IMR-90 (cell line): ENCODE data around the gene FOCAD. TPM values are rescaled to one million over a fixed set of nuclear protein-coding genes. Genes with fewer than 3 reads are reported as not detected.

Experiments used
- ATAC-seq: fragments of 200-7000 bp; cut with Tn5 transposase; 2 replicates; pipeline ENCODE4 v1.9.1; 2020; ENCODE audit warnings: low read depth, mild to moderate bottlenecking, moderate library complexity
- BruUV-seq: library from RNA; stranded (reverse); fragments of 400-500 nt; replicated peaks from 2 replicates; lab custom pipeline; 2021; lab: Mats Ljungman, UMichigan
- CTCF ChIA-PET: fragments of 300-600 bp; formaldehyde crosslinking; extraction: SDS; loops from one replicate; lab custom pipeline; 2021; ENCODE audit warnings: antibody characterized with exemption; lab: Yijun Ruan, JAX
- POLR2A ChIA-PET: fragments of 300-600 bp; sonication (Branson Sonifier 250); formaldehyde crosslinking; loops from one replicate; lab custom pipeline; 2022; ENCODE audit warnings: antibody characterized with exemption; ENCODE audit not compliant: unreplicated experiment; lab: Charles Lee
- DNase-seq: peaks from one replicate; pipeline ENCODE4 v3.0.0; 2013
- H2AFZ ChIP-seq: replicated peaks from 2 replicates; pipeline ENCODE3; 2013; ENCODE audit warnings: low read length, mild to moderate bottlenecking; ENCODE audit not compliant: poor library complexity
- H2AK5ac ChIP-seq: 2 replicates; pipeline ENCODE4 v1.6.1; 2013; ENCODE audit warnings: low read depth, low read length, inconsistent platforms
- H2AK9ac ChIP-seq: replicated peaks from 2 replicates; pipeline ENCODE3; 2013; ENCODE audit warnings: mild to moderate bottlenecking, low read depth, low read length, moderate library complexity; ENCODE audit not compliant: poor library complexity
- H2BK120ac ChIP-seq: 2 replicates; pipeline ENCODE4 v1.6.1; 2013; ENCODE audit warnings: low read depth, low read length, inconsistent platforms
- H2BK15ac ChIP-seq: 3 replicates; pipeline ENCODE4 v1.6.1; 2013; ENCODE audit warnings: low read depth, low read length, inconsistent platforms
- H2BK20ac ChIP-seq: 2 replicates; pipeline ENCODE4 v1.6.1; 2013; ENCODE audit warnings: low read depth, mild to moderate bottlenecking, inconsistent platforms, low read length, moderate library complexity
- H2BK5ac ChIP-seq: 2 replicates; pipeline ENCODE4 v1.6.1; 2013; ENCODE audit warnings: mild to moderate bottlenecking, low read depth, low read length, inconsistent platforms; ENCODE audit not compliant: poor library complexity, severe bottlenecking
- H3K14ac ChIP-seq: replicated peaks from 2 replicates; pipeline ENCODE4 v1.6.1; 2013; ENCODE audit warnings: low read depth, low read length, inconsistent platforms
- H3K18ac ChIP-seq: 2 replicates; pipeline ENCODE4 v1.6.1; 2013; ENCODE audit warnings: low read depth, low read length, control low read depth
- H3K23ac ChIP-seq: 2 replicates; pipeline ENCODE4 v1.6.1; 2013; ENCODE audit warnings: low read depth, low read length, inconsistent platforms
- H3K27ac ChIP-seq: 2 replicates; pipeline ENCODE4 v1.5.1; 2013; ENCODE audit warnings: mild to moderate bottlenecking, control low read depth, low read length; ENCODE audit not compliant: insufficient read depth
- H3K27me3 ChIP-seq: 2 replicates; pipeline ENCODE4 v1.6.1; 2013; ENCODE audit warnings: low read length; ENCODE audit not compliant: control insufficient read depth, insufficient read depth
- H3K36me3 ChIP-seq: 2 replicates; pipeline ENCODE4 v1.6.1; 2013; ENCODE audit warnings: low read length, mixed read lengths; ENCODE audit not compliant: control insufficient read depth, insufficient read depth
- H3K4ac ChIP-seq: 2 replicates; pipeline ENCODE4 v1.6.1; 2013; ENCODE audit warnings: low read depth, low read length, inconsistent platforms
- H3K4me1 ChIP-seq: 2 replicates; pipeline ENCODE4 v1.6.1; 2013; ENCODE audit warnings: low read length, mixed read lengths; ENCODE audit not compliant: control insufficient read depth, insufficient read depth
- H3K4me2 ChIP-seq: 2 replicates; pipeline ENCODE4 v1.6.1; 2013; ENCODE audit warnings: low read depth, mild to moderate bottlenecking, control low read depth, low read length, moderate library complexity
- H3K4me3 ChIP-seq: 2 replicates; pipeline ENCODE4 v1.5.1; 2013; ENCODE audit warnings: low read depth, mild to moderate bottlenecking, control low read depth, low read length, moderate library complexity; ENCODE audit not compliant: insufficient read depth
- H3K56ac ChIP-seq: 2 replicates; pipeline ENCODE4 v1.6.1; 2013; ENCODE audit warnings: low read length, inconsistent platforms; ENCODE audit not compliant: insufficient read depth; ENCODE audit errors: extremely low read depth
- H3K79me1 ChIP-seq, 2 experiments: 2 replicates each; pipeline ENCODE4 v1.6.1; 2013; ENCODE audit warnings: low read length in 2 of 2, inconsistent platforms in 1 of 2, low read depth in 1 of 2
- H3K9ac ChIP-seq: 2 replicates; pipeline ENCODE4 v1.6.1; 2013; ENCODE audit warnings: low read depth, low read length, control low read depth
- H3K9me1 ChIP-seq: 2 replicates; pipeline ENCODE4 v1.6.1; 2013; ENCODE audit warnings: low read length, inconsistent platforms; ENCODE audit not compliant: insufficient read depth
- H3K9me3 ChIP-seq: 2 replicates; pipeline ENCODE4 v1.6.1; 2013; ENCODE audit warnings: low read length; ENCODE audit not compliant: control insufficient read depth, insufficient read depth
- H4K20me1 ChIP-seq: 2 replicates; pipeline ENCODE4 v1.6.1; 2013; ENCODE audit warnings: low read length, inconsistent platforms; ENCODE audit not compliant: insufficient read depth
- H4K5ac ChIP-seq: 2 replicates; pipeline ENCODE4 v1.6.1; 2013; ENCODE audit warnings: mild to moderate bottlenecking, low read depth, low read length, control low read depth
- H4K8ac ChIP-seq, 2 experiments: 2 replicates each; pipeline ENCODE4 v1.6.1; 2013; ENCODE audit warnings: low read depth in 2 of 2, low read length in 2 of 2, control low read depth in 1 of 2, inconsistent platforms in 1 of 2
- H4K91ac ChIP-seq: 2 replicates; pipeline ENCODE4 v1.6.1; 2013; ENCODE audit warnings: low read depth, low read length, inconsistent platforms; ENCODE audit not compliant: insufficient read depth
- BHLHE40 ChIP-seq: fragments of 150-350 bp; IDR thresholded peaks from 2 replicates; pipeline ENCODE4 v1.6.1; 2016; ENCODE audit warnings: mild to moderate bottlenecking, low read depth, low read length
- CEBPB ChIP-seq: IDR thresholded peaks from 2 replicates; pipeline ENCODE4 v1.6.1; 2012; ENCODE audit warnings: low read depth, low read length, improper control_type of control experiment
- MAZ ChIP-seq: IDR thresholded peaks from 2 replicates; pipeline ENCODE4 v1.6.1; 2012; ENCODE audit warnings: low read depth, mild to moderate bottlenecking, low read length, improper control_type of control experiment, moderate library complexity, borderline replicate concordance
- MXI1 ChIP-seq: IDR thresholded peaks from 2 replicates; pipeline ENCODE4 v1.6.1; 2012; ENCODE audit warnings: low read depth, mild to moderate bottlenecking, low read length, moderate library complexity, borderline replicate concordance
- NFE2L2 ChIP-seq: fragments of 150-350 bp; IDR thresholded peaks from 2 replicates; pipeline ENCODE4 v1.6.1; 2016; ENCODE audit warnings: low read depth, mild to moderate bottlenecking, low read length
- POLR2A ChIP-seq: IDR thresholded peaks from 2 replicates; pipeline ENCODE4 v1.6.1; 2012; ENCODE audit warnings: mild to moderate bottlenecking, low read depth, low read length
- RAD21 ChIP-seq: IDR thresholded peaks from 2 replicates; pipeline ENCODE4 v1.6.1; 2012; ENCODE audit warnings: low read length, improper control_type of control experiment
- RFX5 ChIP-seq: IDR thresholded peaks from 2 replicates; pipeline ENCODE4 v1.8.0; 2012; ENCODE audit warnings: low read depth, mild to moderate bottlenecking, low read length, moderate library complexity
- SMC3 ChIP-seq: fragments of 150-350 bp; IDR thresholded peaks from 2 replicates; pipeline ENCODE4 v1.6.1; 2016; ENCODE audit warnings: low read depth, mild to moderate bottlenecking, antibody characterized with exemption, low read length, moderate library complexity
- WGBS, 2 experiments: methylation state at CpG; one replicate each; pipeline versions ENCODE4 v1.1.5 to v1.1.7; 2013; ENCODE audit warnings: missing lambda C conversion rate in 2 of 2; ENCODE audit not compliant: insufficient read length in 1 of 2; ENCODE audit errors: extremely low coverage in 2 of 2; 5-methylcytosine and 5-hydroxymethylcytosine counted together
- dilution Hi-C: fragments of 300-500 bp; cut with HindIII; formaldehyde crosslinking; loops from one replicate; pipeline ENCODE4 v1.14.3; 2018; ENCODE audit warnings: low sequenced_read_pairs; ENCODE audit not compliant: unreplicated experiment
- in situ Hi-C: fragments of 300-500 bp; cut with MboI; formaldehyde crosslinking; loops from 3 replicates; pipeline ENCODE4 v1.14.3; 2019; ENCODE audit warnings: low sequenced_read_pairs, inconsistent platforms, mixed read lengths
- intact Hi-C: fragments of 100-400 bp; cut with micrococcal nuclease; formaldehyde crosslinking; loops from 2 replicates; pipeline ENCODE4 v1.10.0; 2022
- polyA plus RNA-seq, 3 experiments: library from polyadenylated mRNA; depleted of rRNA; stranded (reverse); fragments of >200 nt; gene quantifications; 2 replicates each; pipeline ENCODE4 v1.2.3, GENCODE V29; 2012; ENCODE audit warnings: low replicate concordance in 1 of 3
- total RNA-seq: library from RNA; depleted of rRNA; stranded (reverse); fragments of >200 nt; gene quantifications from 2 replicates; pipeline ENCODE4 v1.2.3, GENCODE V29; 2012
- TF ChIP-seq, protein P1 (sequence below): conservative IDR thresholded peaks from 2 replicates; pipeline ENCODE4 v1.5.1; 2012; ENCODE audit warnings: mild to moderate bottlenecking, low read depth, low read length, improper control_type of control experiment
- TF ChIP-seq, protein P2 (sequence below): fragments of 150-350 bp; IDR thresholded peaks from 2 replicates; pipeline ENCODE4 v1.6.1; 2017; ENCODE audit warnings: mild to moderate bottlenecking, antibody characterized with exemption, low read length, low read depth

Gene FOCAD
- total and polyA plus RNA-seq, 2 of the 4 experiments (the other 2 are of a cell fraction): 28.8 to 91.2 TPM

DNA sequence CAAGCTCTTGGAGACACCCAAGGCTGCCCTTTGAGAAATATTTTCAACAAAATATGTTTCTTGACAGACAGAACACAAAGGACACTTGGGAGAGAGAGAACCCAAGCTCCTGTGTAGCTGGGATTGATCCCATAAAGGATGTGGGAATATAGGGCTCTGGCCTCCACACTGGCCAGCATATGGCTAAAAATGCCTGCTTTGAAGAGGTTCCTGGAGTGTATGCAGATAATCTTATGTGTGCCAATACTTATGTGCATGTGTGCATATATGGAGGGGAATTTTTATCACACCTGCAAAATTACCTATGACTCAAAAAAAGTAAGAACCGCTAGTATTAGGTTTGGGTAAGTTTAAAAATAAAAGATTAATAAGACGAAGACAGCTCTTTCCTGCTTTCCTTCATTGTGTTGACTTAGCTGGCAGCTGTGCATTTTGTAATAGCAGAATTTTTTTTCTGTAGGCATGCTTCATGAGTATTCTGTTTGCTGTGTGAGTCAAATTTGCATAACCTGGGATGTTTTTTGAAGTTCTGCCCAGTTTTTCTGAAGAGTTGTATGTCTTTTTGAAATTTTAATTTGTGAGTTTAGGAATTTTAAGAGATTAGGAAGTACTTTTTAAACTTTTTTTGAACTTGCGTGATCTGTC, 304.7 kb downstream of the FOCAD start:
- Histone ChIP-seq H2BK120ac (no peak overlapping the region), H2AK5ac (no peak overlapping the region), H2AK9ac (no peak overlapping the region), H3K27me3 (no peaks in the 10 kb centered on the region), H3K9ac (no peak overlapping the region), H3K56ac (no peak overlapping the region), H3K27ac (no peak overlapping the region), H3K4me3 (no peak overlapping the region), H2BK15ac (no peak overlapping the region), H3K18ac (peak overlapping the region; percentile 29; the same call in 1 of the 2 replicates), H3K4me2 (no peak overlapping the region), H3K4me1 (peaks cover 11% of the 10 kb centered on the region), H4K8ac (no peak overlapping the region), H4K91ac (no peak overlapping the region), H4K20me1 (no peaks in the 10 kb centered on the region), H4K5ac (peak overlapping the region; percentile 86), H3K4ac (no peak overlapping the region), H2BK20ac (no peak overlapping the region), H3K79me1 (0 out of 4 replicates have a peak, but pooled peaks cover 0 to 3% of the 10 kb centered on the region in 2 experiments), H3K14ac (no peak overlapping the region), H2BK5ac (no peak overlapping the region), H3K23ac (no peak overlapping the region), H3K36me3 (peaks cover 8% of the 10 kb centered on the region), H2AFZ (no peak overlapping the region), H3K9me3 (no peaks in the 10 kb centered on the region), H3K9me1 (0 out of 2 replicates have a peak, but pooled peaks cover 2% of the 10 kb centered on the region)
- WGBS, 2 experiments: no CpG with 5 or more reads among the region's 3 CpGs
- no TSS peak for BruUV-seq
- peak; percentile 70; the same call in 1 of the 2 replicates for ATAC-seq
- DNase-seq: peak; percentile 66
- dilution Hi-C loops: no loop called here
- ChIA-PET POLR2A (no interaction called here), CTCF (interaction anchor here (0.5 to 1.0 kb wide), 2 partner anchors 49 to 122 kb away, joined by 3 to 5 read pairs; no protein-coding TSS in a partner anchor)
- TF ChIP-seq RAD21 (no peak), CEBPB (no peak), NFE2L2 (no peak), MXI1 (no peak), SMC3 (no peak), MAZ (no peak), POLR2A (no peak), BHLHE40 (no peak), RFX5 (no peak)
- TF ChIP-seq, protein P1, sequence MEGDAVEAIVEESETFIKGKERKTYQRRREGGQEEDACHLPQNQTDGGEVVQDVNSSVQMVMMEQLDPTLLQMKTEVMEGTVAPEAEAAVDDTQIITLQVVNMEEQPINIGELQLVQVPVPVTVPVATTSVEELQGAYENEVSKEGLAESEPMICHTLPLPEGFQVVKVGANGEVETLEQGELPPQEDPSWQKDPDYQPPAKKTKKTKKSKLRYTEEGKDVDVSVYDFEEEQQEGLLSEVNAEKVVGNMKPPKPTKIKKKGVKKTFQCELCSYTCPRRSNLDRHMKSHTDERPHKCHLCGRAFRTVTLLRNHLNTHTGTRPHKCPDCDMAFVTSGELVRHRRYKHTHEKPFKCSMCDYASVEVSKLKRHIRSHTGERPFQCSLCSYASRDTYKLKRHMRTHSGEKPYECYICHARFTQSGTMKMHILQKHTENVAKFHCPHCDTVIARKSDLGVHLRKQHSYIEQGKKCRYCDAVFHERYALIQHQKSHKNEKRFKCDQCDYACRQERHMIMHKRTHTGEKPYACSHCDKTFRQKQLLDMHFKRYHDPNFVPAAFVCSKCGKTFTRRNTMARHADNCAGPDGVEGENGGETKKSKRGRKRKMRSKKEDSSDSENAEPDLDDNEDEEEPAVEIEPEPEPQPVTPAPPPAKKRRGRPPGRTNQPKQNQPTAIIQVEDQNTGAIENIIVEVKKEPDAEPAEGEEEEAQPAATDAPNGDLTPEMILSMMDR: no peak
- TF ChIP-seq, protein P2, sequence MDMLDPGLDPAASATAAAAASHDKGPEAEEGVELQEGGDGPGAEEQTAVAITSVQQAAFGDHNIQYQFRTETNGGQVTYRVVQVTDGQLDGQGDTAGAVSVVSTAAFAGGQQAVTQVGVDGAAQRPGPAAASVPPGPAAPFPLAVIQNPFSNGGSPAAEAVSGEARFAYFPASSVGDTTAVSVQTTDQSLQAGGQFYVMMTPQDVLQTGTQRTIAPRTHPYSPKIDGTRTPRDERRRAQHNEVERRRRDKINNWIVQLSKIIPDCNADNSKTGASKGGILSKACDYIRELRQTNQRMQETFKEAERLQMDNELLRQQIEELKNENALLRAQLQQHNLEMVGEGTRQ: no peak
- in situ Hi-C loops: no loop called here
- intact Hi-C loops: no loop called here
